Karpas-422 (cell line): ENCODE measurements around the gene PXMP2. TPM values are rescaled to one million over a fixed set of nuclear protein-coding genes. Genes with fewer than 3 reads are reported as not detected.

Experiments
- DNase-seq: peaks from one replicate; pipeline ENCODE4 v3.0.0-alpha.2; 2015
- H2AFZ ChIP-seq: fragments of 200-600 bp; sonication (generic); 2 replicates; pipeline ENCODE4 v1.6.1; 2014; ENCODE audit warnings: antibody characterized with exemption, low read length, mixed read lengths
- H3K27ac ChIP-seq: fragments of 200-600 bp; sonication (generic); 2 replicates; pipeline ENCODE4 v1.5.1; 2014; ENCODE audit warnings: mild to moderate bottlenecking, low read length, moderate library complexity
- H3K27me3 ChIP-seq: fragments of 200-600 bp; sonication (generic); 2 replicates; pipeline ENCODE4 v1.6.1; 2014; ENCODE audit warnings: low read length, mixed read lengths
- H3K36me3 ChIP-seq: fragments of 200-600 bp; sonication (generic); 2 replicates; pipeline ENCODE4 v1.6.1; 2014; ENCODE audit warnings: low read length, mixed read lengths; ENCODE audit not compliant: insufficient read depth
- H3K4me1 ChIP-seq: fragments of 200-600 bp; sonication (generic); 2 replicates; pipeline ENCODE4 v1.6.1; 2014; ENCODE audit warnings: mild to moderate bottlenecking, low read length, mixed read lengths
- H3K4me2 ChIP-seq: fragments of 200-600 bp; sonication (generic); 2 replicates; pipeline ENCODE4 v1.6.1; 2014; ENCODE audit warnings: low read length, low read depth, mild to moderate bottlenecking; ENCODE audit not compliant: poor library complexity, severe bottlenecking
- H3K4me3 ChIP-seq: fragments of 200-600 bp; sonication (generic); 2 replicates; pipeline ENCODE4 v1.5.1; 2014; ENCODE audit warnings: mild to moderate bottlenecking, antibody characterized with exemption, low read length, mixed read lengths
- H3K79me2 ChIP-seq: fragments of 200-600 bp; sonication (generic); 2 replicates; pipeline ENCODE4 v1.6.1; 2014; ENCODE audit warnings: mild to moderate bottlenecking, low read length, mixed read lengths
- H3K9ac ChIP-seq: fragments of 200-600 bp; sonication (generic); 2 replicates; pipeline ENCODE4 v1.6.0; 2014; ENCODE audit warnings: low read length
- H3K9me2 ChIP-seq: fragments of 200-600 bp; sonication (generic), shearing (Covaris generic); replicated peaks from 2 replicates; pipeline ENCODE4 v1.6.0; 2014; ENCODE audit warnings: mild to moderate bottlenecking, low read length, moderate library complexity; ENCODE audit not compliant: insufficient read depth
- H3K9me3 ChIP-seq: fragments of 300-700, 200-600 bp; sonication (generic); 2 replicates; pipeline ENCODE4 v1.6.1; 2014; ENCODE audit warnings: low read length, mixed read lengths
- H4K20me1 ChIP-seq: fragments of 200-600 bp; sonication (generic); 2 replicates; pipeline ENCODE4 v1.6.1; 2014; ENCODE audit warnings: mild to moderate bottlenecking, antibody characterized with exemption, low read length, low read depth; ENCODE audit not compliant: insufficient read depth
- total RNA-seq: library from RNA; depleted of rRNA; stranded (reverse); fragments of >200 nt; shearing (Covaris generic); gene quantifications from 2 replicates; pipeline ENCODE4 v1.2.3, GENCODE V29; 2014; ENCODE audit warnings: low replicate concordance; rRNA removed

The PXMP2 gene
- total RNA-seq = 33.2 and 35.5 TPM in 2 replicates

DNA sequence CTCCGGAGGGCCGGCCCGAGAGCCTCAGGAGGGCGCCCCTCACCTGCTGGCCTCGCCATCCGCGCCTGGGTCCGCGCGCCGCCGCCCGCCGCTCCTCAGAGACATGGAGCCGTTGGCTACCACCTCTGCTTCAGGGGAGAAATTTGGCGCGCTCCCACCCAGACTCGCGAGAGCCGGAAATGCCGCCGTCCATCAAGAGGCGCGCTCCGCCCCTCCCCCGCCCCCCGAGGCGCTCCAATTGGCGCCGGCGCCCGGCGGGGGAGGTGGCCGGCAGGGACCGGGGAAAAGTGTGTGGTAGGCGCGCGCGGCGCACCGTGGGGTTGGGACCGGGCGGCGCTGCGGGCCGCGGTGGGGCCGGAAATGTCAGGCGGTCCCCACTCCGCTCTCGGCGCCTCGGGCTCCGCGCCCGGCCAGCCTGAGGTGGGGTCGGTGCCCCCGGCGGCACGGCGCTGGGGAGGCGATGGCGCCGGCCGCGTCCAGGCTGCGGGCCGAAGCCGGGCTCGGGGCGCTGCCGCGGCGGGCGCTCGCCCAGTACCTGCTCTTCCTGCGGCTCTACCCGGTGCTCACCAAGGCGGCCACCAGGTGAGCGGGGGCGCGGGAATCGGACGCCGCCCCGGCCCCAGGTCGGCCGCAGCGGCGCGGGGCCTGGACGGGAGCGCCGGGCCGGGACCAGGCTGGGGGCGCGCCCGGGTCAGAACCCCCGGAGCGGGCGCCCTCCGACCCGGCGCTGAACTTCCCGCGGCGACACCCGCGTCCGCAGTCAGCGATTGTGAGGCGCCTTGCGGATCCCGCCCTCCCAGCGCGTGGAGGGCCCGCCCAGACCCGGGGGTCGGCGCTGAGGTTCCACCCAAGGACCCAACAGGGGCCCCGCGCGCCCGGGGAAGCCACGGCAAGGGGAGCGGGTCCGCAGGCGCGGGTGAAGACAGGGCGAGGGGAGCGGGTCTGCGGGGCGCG is at the start of gene PXMP2, which contains the start of gene POLE:
PXMP2 (plus strand) TSS at position 377 of the 954 bp plus-strand sequence; CDS start at position 461, 84 bp downstream.
POLE (minus strand) TSS at position 132 of the 954 bp plus-strand sequence; CDS start at position 105, 27 bp downstream.
- peaks cover 21% of the 10 kb centered on the region for H3K4me1 ChIP-seq
- peaks cover 17% of the 10 kb centered on the region for H3K36me3 ChIP-seq
- no peak within 1 kb of the TSS for H2AFZ ChIP-seq
- peaks cover 11% of the 10 kb centered on the region for H4K20me1 ChIP-seq
- no peaks in the 10 kb centered on the region for H3K9me3 ChIP-seq
- no peaks in the 10 kb centered on the region for H3K27me3 ChIP-seq
- H3K79me2 ChIP-seq = peaks cover 57% of the 10 kb centered on the region
- peak within 1 kb of the TSS; percentile 87 for H3K9ac ChIP-seq
- H3K27ac ChIP-seq = peak within 1 kb of the TSS; percentile 53
- H3K4me3 ChIP-seq = peak within 1 kb of the TSS; percentile 86
- peak within 1 kb of the TSS; percentile 75 for H3K4me2 ChIP-seq
- peak; percentile 98 for DNase-seq
- H3K9me2 ChIP-seq = no peaks in the 10 kb centered on the region

DNA sequence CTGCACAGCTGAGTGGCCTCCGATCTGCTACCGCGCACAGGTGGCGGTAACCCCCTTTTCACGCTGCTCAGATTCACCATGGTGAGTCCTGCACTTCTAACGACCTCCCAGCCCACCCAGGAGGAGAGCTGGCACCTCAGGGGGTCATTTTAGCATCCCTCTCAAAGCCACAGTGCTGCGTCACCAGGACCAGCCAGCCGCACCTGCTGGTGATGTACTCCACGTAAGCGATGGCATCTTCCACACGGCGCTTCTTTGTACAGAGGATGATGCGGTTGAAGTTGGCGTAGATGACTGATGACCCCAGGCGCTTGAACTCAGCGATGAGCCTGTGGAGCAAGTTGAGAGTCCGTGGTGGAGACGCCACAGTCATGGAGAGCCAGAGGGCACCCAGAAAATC is 49.6 kb upstream of the PXMP2 start:
- Histone ChIP-seq H3K36me3 (peaks cover 30% of the 10 kb centered on the region; the same call in 1 of the 2 replicates), H3K79me2 (no peaks in the 10 kb centered on the region)

DNA sequence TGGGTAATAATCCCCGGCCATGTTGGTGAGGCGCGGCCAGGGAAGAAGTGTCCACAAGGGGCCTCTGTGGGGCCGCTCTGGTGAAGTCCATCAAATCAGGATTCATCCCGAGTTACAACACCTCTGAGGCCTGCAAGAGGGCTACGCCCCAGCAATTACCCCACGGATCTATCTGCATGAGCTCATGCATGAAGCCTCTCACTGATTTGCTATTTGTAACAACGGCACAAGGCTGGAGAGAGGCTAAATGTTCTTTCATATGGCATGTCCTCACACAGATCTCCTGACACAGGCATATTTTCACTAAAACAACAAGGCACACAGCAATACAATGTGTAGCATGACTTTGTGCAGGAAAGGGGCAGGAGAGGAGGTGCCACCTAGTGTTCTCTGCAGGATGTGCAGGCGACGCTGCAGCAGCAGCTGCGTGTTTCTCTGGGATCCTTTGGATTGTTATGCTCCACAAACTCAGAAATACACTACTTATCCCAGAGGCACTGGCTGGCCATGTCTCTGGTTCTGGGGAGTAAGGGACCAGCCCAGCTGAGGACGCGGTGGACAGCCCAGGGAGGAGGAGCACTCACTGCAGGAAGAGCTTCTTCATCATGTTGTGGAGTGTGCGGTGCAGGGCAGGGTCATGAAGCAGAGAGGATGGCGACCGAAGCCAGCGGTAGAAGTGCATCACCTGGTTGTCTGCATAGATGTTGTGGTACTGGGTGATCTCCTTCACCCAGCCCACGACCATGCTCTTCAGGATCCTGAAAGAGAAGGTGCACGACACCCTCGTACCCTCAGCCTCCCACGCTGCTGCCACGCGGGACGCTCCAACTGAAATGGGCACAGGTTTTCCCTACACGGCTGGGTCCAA is 48.6 kb upstream of the PXMP2 start:
- Histone ChIP-seq H3K79me2 (no peaks in the 10 kb centered on the region), H3K9me3 (no peaks in the 10 kb centered on the region), H3K27ac (no peak overlapping the region), H3K4me2 (no peak overlapping the region), H4K20me1 (no peaks in the 10 kb centered on the region), H3K36me3 (peaks cover 30% of the 10 kb centered on the region; the same call in 1 of the 2 replicates), H2AFZ (no peak overlapping the region), H3K27me3 (no peaks in the 10 kb centered on the region), H3K4me1 (no peaks in the 10 kb centered on the region), H3K9ac (no peak overlapping the region), H3K9me2 (no peaks in the 10 kb centered on the region), H3K4me3 (no peak overlapping the region)
- no peak for DNase-seq

More for the DNA sequence above, 49.6 kb upstream of the PXMP2 start:
- Histone ChIP-seq H3K9me2 (no peaks in the 10 kb centered on the region), H3K4me1 (no peaks in the 10 kb centered on the region), H2AFZ (no peak overlapping the region), H3K27ac (no peak overlapping the region), H3K4me3 (no peak overlapping the region), H4K20me1 (no peaks in the 10 kb centered on the region), H3K27me3 (no peaks in the 10 kb centered on the region), H3K9ac (no peak overlapping the region), H3K9me3 (no peaks in the 10 kb centered on the region), H3K4me2 (no peak overlapping the region)
- no peak for DNase-seq

DNA sequence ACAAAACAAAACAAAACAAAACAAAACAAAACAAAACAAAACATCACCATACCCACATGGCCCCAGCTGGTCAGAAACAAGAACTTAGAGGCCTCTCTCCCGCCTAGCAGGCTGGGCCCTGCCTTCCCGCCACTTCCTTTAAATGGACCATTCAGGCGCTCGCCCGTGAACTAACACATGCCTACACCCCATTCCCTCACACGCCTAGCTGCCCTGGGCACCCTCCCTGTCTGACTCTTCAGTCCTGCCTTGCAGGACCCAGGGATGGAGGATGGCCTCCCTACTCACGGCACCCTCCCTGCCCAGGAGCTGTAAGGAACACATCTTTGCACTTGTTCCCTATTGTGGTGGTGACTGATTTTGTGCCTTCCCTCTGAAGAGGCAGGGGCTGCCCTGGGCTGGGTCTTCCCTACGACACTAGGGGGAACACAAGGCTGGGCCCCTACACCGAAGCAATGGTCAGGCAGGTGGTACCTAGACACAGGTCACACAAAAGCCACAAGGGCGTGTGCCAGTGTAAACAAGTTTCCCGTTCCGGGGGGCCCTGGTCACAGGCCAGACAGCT is 47.3 kb upstream of the PXMP2 start:
- Histone ChIP-seq H3K36me3 (peaks cover 25% of the 10 kb centered on the region; the same call in 1 of the 2 replicates), H3K9ac (no peak overlapping the region), H3K27ac (no peak overlapping the region), H3K9me2 (no peaks in the 10 kb centered on the region), H3K79me2 (no peaks in the 10 kb centered on the region), H3K4me3 (no peak overlapping the region), H2AFZ (no peak overlapping the region), H4K20me1 (no peaks in the 10 kb centered on the region), H3K4me2 (no peak overlapping the region), H3K9me3 (no peaks in the 10 kb centered on the region), H3K27me3 (no peaks in the 10 kb centered on the region), H3K4me1 (no peaks in the 10 kb centered on the region)
- DNase-seq = no peak

DNA sequence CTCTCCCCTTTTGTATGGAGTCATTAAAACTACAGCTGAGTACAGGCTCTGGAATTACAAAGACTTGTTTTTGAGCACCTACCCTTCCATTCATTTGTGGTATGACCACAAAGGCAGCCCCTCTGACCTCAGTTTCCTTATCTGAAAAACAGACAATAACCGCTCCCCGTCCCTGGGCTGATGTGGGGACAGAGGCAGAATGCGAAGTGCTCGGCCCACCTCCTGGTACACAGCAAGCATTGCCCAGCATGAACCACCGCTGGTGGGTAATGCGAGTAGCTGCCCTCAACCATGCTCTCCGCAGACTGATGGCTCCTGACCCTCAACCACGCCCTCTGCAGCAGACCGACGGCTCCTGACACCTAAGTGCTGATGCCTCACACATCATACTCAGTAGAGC is 46.5 kb upstream of the PXMP2 start:
- H3K4me3 ChIP-seq = no peak overlapping the region
- H3K27me3 ChIP-seq = no peaks in the 10 kb centered on the region
- no peak for DNase-seq
- no peak overlapping the region for H3K4me2 ChIP-seq
- no peak overlapping the region for H3K9ac ChIP-seq
- peaks cover 20% of the 10 kb centered on the region; the same call in 1 of the 2 replicates for H3K36me3 ChIP-seq
- H3K4me1 ChIP-seq = no peaks in the 10 kb centered on the region
- no peaks in the 10 kb centered on the region for H3K79me2 ChIP-seq
- H2AFZ ChIP-seq = no peak overlapping the region
- H3K9me3 ChIP-seq = no peaks in the 10 kb centered on the region
- H4K20me1 ChIP-seq = no peaks in the 10 kb centered on the region
- no peaks in the 10 kb centered on the region for H3K9me2 ChIP-seq
- H3K27ac ChIP-seq = no peak overlapping the region

DNA sequence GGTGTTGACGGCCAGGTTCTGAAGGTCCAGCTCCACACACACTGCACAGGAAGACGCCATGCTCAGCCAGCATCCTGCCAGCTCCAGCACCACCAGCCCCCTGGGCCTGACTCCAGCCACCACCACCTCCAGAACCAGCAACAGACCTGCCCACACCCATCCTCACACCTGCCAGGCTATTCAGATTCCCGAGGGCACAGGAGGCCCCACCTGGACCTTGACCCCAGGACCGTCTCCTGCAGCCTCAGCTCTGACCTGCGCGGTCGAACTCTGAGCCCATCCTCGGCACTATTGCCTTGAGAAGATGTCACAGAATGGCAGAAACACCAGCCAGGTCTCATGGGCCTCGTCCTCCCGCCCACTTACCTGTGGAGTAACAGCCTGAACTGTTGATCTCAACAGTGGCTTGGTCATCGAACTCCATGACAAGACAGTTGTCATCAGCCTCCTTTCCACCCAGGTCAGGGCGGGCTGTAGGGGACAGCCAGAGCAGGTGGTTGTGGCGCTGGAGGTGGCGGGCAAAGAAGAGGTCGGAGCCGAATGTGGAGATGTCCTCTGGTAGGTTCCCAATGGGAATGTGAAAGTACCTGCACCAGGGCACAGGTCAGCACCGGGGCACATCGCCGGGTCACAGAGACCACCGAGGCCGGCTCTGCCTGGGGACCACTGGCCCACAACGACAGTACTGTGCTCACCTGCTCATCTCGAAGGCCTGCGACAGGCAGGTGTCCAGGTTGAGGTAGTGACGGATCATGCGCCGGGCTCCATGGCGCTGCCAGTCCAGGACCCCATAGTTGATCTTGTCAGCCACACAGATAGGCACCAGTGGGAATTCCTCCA is 45.4 kb upstream of the PXMP2 start:
- Histone ChIP-seq H3K79me2 (no peaks in the 10 kb centered on the region), H4K20me1 (no peaks in the 10 kb centered on the region), H2AFZ (no peak overlapping the region), H3K4me3 (no peak overlapping the region), H3K9me3 (no peaks in the 10 kb centered on the region), H3K27me3 (no peaks in the 10 kb centered on the region), H3K36me3 (peaks cover 16% of the 10 kb centered on the region), H3K9me2 (no peaks in the 10 kb centered on the region), H3K27ac (no peak overlapping the region), H3K4me2 (no peak overlapping the region), H3K9ac (no peak overlapping the region), H3K4me1 (no peaks in the 10 kb centered on the region)
- no peak for DNase-seq
